Brain pericyte (primary cell): ENCODE data around the gene IGSF9.

Experiments
- DNase-seq: peaks from one replicate; pipeline ENCODE4 v3.0.0-alpha.2; 2012; ENCODE audit warnings: low read depth, low spot score

IGSF9 gene

DNA sequence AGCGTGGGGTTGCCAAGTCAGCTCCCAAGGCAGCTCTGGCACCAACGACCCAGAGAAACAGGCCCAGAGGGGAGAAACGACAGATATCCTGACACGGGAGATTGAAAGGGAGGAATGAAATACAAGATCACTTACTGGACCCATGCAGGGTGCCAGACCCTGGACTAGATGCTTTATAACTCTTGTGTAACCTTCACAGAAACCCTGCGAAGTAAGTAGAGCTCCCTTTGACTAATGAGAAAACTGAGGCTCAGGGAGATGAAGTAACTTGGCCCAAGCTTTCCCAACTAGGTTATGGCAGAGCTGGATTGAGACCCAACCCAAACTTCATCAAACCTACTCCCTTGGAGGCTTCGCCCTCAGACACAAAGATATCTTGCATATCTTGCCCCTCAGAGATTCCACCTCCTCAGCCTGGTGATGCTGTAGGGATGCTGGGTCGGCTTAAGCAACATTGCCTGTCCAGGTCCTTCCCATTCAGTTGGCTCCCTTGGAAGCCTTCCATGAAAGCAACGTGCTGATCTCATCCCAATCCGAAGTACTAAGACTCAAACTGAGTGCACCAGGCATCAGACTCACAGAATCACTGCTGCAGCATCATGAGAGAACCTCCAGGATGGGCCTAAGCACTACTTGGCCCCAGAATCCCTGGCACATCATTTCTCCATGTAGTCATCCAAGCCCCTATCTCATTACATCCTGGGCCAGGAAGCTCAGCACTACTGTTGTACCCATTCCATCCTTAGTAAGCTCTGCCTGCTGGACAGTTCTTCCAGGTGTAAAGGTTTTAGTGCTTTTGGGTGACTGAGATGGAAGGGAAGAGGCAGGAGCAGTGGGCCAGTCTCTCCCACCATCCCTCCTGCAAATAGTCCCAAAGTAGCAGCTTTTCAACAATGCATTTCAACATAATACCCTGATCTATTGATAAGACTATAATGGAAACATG is 1.1 kb upstream of the IGSF9 start:
- DNase-seq, result no peak

GRCh38 chr1:159944623-159945455 is 574 bp downstream of the IGSF9 start:
- DNase-seq, result no peak

GRCh38 chr1:159943908-159944622 is 1.3 kb downstream of the IGSF9 start:
- no peak for DNase-seq

- DNase-seq, result no peak
Measured at GRCh38 chr1:159943278-159943640, 2.2 kb downstream of the IGSF9 start.

GRCh38 chr1:159942632-159943277 is 2.7 kb downstream of the IGSF9 start:
- DNase-seq, result no peak

DNA sequence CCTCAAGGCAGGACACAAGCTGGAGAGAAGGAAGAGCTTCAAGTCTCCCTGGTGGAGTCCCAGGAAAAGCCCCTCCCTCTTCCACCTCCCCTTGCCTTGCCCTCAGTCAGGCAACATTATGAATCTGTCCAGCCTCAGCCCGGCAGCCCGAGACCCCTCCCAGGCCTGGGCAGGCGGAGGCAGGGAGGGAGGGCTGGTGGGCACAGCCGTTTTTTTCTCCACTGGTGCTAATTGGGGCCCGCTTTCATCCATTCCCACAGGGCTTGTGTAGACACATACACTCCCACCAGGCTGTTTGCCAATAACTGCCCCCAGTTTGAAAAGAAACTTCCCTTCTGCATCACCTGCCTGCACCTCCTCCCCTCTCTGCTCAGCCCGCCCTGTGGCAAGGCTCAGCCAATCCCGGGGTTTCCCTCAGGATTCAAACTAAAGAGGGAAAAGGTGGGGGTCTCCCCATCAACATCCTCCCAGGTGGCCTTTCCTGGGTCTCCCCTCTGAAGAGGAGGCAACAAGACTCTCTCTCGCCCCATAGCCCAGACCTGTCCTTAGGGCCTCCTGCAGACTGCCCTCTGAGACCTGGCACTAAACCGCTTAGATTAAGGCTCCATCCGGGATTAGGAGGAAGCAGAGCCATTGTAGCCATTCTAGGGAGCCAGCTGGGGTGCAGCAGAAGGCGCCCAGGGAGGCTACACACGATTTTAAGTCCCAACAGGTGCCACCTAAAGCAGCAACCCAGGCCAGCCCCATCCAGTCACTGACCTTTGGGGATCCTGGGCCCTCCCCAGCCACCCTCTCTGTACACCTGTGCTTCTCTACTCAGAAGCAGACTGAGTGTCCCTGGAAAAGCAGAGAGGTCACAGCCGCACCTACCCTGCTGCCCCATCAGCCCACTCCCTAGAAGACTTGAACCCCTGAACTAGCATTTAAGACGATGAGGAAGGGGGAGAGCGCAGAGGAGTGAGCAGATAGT is 3.5 kb downstream of the IGSF9 start:
- DNase-seq, result no peak

GRCh38 chr1:159941141-159941540 is 4.3 kb downstream of the IGSF9 start:
- DNase-seq, result no peak

GRCh38 chr1:159940006-159940620 is 5.3 kb downstream of the IGSF9 start:
- no peak for DNase-seq

- no peak for DNase-seq
Measured at GRCh38 chr1:159939678-159940002, 5.8 kb downstream of the IGSF9 start.

- no peak for DNase-seq
Measured at GRCh38 chr1:159938905-159939677, 6.3 kb downstream of the IGSF9 start.

DNA sequence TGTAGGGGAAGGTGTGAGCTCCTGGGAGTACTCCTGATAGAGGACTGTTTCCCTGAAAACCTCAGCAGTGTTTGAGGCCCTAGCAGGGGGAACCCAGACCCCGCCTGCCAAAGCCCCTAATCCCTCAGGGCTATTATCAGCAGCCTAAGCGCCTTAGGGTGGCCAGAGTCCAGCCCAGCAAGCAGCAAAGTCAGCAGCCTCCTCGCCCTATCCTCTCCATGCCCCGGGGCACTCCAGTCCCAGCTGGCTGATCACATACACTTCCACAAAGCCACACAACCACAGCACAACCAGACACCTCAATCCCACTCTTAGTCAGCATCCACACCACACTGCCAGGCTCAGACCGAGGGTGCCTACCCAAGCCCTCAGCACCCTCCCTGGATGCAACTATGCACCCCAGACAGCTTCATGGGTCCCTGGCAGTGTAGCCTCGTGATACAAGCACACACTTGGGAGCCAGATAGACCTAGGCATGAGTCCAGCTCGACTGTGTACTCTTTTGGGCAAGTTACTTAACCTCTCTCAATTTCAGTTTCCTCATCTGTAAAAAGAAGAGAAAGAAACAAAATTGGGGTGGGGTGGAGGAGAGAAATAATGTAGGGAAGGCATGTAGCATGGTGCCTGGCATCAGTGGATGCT is 7.1 kb downstream of the IGSF9 start:
- DNase-seq, result no peak

DNA sequence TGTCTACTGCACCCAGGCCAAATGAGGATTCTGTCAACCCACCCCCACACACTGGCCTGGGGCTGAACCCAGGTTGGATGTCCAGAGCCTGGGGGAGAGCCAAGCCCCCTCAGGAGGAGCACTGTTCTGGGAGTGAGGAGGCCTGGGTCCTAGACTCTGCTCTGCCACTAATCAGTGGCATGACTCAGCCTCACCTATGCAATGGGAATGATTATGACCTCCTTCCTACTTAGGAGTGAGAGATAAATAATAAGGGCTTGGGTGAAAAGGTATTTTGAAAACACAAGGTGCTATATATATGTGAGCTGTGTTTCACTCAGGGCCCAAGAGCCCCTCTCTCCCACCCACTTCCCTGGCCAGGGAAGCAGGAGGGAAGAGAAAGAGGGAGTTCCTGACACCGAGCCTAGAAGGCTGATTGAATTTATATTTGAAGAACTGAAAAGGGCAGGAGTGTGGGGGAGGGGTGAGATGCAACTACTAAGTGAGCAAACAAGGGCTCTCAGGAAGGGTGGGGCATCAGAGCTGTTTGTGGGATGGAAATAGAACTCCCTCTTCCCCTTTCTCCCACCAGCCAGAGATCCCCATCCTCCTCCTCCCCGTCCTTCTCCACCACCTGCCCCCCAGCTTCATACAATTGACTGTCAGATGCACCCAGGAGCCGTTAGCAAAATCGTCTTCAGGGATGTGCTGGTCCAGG is 8.2 kb downstream of the IGSF9 start:
- DNase-seq, result no peak

GRCh38 chr1:159936273-159936904 is 9.0 kb downstream of the IGSF9 start:
- DNase-seq, result no peak

- DNase-seq, result no peak
Measured at GRCh38 chr1:159935719-159936272, 9.6 kb downstream of the IGSF9 start.

- DNase-seq, result no peak
Measured at GRCh38 chr1:159935305-159935704, 10.1 kb downstream of the IGSF9 start.

GRCh38 chr1:159934136-159935039 is 11.0 kb downstream of the IGSF9 start:
- no peak for DNase-seq
